Thoracic aorta (tissue), 2 donors: ENCODE measurements around the gene PTPRG. TPM values are rescaled to one million over a fixed set of nuclear protein-coding genes. Genes with fewer than 3 reads are reported as not detected.
"Not testable (repeated sequence)": the region's sequence is repeated elsewhere in the genome, so short reads cannot be mapped to it uniquely, and the experiment has no call there.

ENCODE experiments used
- ATAC-seq: fragments of 150-250 bp; one replicate; pipeline ENCODE4 v1.8.0; 2017; ENCODE audit warnings: low read depth; ENCODE audit not compliant: insufficient number of reproducible peaks, low FRiP score
- DNase-seq: peaks from one replicate; pipeline ENCODE4 v3.0.0-alpha.2; 2020; ENCODE audit warnings: low spot score
- H3K27ac ChIP-seq, 2 donors: fragments of 200-600 bp; sonication (generic); 1 replicate in 1 of 2; 2 replicates in 1 of 2; pipeline ENCODE4 v1.5.1; 2016; ENCODE audit warnings: mild to moderate bottlenecking in 2 of 2, moderate library complexity in 2 of 2
- H3K27me3 ChIP-seq: fragments of 200-600 bp; sonication (generic); replicated peaks from 2 replicates; pipeline ENCODE4 v1.6.0; 2016; ENCODE audit warnings: mild to moderate bottlenecking; ENCODE audit not compliant: insufficient read depth
- H3K36me3 ChIP-seq: fragments of 200-600 bp; sonication (generic); one replicate; pipeline ENCODE4 v1.5.1; 2016
- H3K4me1 ChIP-seq, 2 donors: fragments of 200-600 bp; sonication (generic); 1 replicate in 1 of 2; 2 replicates in 1 of 2; pipeline versions ENCODE4 v1.5.1 to v1.6.0; 2016; ENCODE audit warnings: low read depth in 2 of 2, mild to moderate bottlenecking in 1 of 2; ENCODE audit not compliant: control insufficient read depth in 1 of 2
- H3K4me3 ChIP-seq: fragments of 200-600 bp; sonication (generic); 2 replicates; pipeline ENCODE4 v1.5.1; 2016; ENCODE audit warnings: mild to moderate bottlenecking
- H3K9me3 ChIP-seq: fragments of 200-600 bp; sonication (generic); 2 replicates; pipeline ENCODE4 v1.5.1; 2016
- CTCF ChIP-seq: fragments of 200-600 bp; sonication (generic); IDR thresholded peaks from one replicate; pipeline ENCODE4 v1.5.1; 2019; ENCODE audit warnings: antibody characterized with exemption
- total RNA-seq, 2 donors: library from RNA; depleted of rRNA; stranded (reverse); fragments of >200 nt; gene quantifications; one replicate each; pipeline versions ENCODE4 v1.1.0 to v1.2.3, GENCODE V29; 2016

PTPRG gene
- total RNA-seq, 2 donors from 2014 or later, result 154 to 208 TPM

DNA sequence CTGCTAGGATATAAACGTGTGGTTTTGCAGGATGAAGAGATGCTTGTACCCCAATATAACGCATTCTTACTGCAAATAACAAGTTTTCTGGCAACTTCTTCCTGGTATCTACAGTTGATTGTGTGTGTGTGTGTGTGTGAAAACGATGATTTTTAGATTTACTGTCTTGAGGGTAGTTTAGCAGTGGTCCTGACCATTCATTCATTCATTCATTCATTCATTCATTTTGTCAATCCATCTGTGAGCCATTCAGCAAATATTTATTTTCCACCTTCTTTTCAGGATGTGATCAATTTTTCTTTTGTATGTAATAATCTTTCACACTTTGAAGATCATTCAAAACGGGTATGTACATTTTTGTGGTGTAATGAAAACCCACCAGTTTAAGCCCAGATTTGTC lies 250.7 kb downstream of the PTPRG start:
- Histone ChIP-seq H3K4me1 (peaks cover 39 to 68% of the 10 kb centered on the region in 2 donors), H3K4me3 (no peak overlapping the region), H3K36me3 (no peaks in the 10 kb centered on the region), H3K27ac (peak overlapping the region in 1 of 2 donors; percentile 1), H3K27me3 (no peaks in the 10 kb centered on the region), H3K9me3 (no peaks in the 10 kb centered on the region)
- DNase-seq, result no peak
- no peak for TF ChIP-seq CTCF
- no peak for ATAC-seq

- no peak for TF ChIP-seq CTCF
- Histone ChIP-seq H3K9me3 (no peaks in the 10 kb centered on the region), H3K4me3 (no peak overlapping the region), H3K27me3 (no peaks in the 10 kb centered on the region), H3K36me3 (no peaks in the 10 kb centered on the region), H3K27ac (no peak overlapping the region), H3K4me1 (peaks cover 37 to 64% of the 10 kb centered on the region in 2 donors)
- DNase-seq (no peak), ATAC-seq (no peak)
These were observed 251.1 kb downstream of the PTPRG start for GRCh38 chr3:61812517-61812916.

DNA sequence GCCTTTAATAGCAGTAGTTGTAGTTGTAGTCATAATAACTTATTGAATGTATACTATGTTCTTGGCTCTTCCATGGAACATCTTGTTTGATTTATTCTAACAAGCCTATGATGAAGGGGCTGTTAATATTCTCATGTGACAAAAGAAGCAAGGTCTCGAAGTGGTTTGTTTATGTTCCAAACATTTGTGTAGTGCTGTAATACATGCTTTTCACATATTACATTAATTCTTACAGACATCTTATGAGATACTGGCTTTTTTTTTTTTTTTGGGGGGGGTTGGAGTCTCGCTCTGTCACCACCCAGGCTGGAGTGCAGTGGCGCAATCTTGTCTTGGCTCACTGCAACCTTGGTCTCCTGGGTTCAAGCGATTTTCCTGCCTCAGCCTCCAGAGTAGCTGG lies 252.3 kb downstream of the PTPRG start:
- Histone ChIP-seq H3K4me1 (peaks cover 32 to 53% of the 10 kb centered on the region in 2 donors), H3K27me3 (no peaks in the 10 kb centered on the region), H3K36me3 (no peaks in the 10 kb centered on the region), H3K4me3 (no peak overlapping the region), H3K27ac (no peak overlapping the region), H3K9me3 (no peaks in the 10 kb centered on the region)
- no peak for TF ChIP-seq CTCF
- ATAC-seq (no peak), DNase-seq (no peak)

DNA sequence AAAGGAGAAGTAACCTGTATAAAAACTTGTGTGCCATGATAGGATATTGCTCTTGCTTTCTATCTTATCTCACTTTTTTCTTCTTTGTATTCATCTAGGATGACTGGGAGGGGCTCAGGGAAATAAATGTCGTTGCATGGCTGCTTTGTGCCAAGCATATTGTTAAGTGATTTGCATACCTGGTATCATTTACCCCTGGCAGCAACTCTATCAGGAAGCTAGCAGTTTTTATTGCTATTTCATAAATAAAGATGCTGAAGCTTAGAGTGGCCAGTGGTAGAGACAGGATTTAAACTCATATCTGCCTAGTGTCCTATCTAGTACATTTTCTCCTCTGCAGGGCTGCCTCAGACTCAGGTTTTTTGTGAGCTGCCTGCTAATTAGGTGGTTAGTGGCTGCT lies 253.3 kb downstream of the PTPRG start:
- DNase-seq, result no peak
- Histone ChIP-seq H3K27me3 (no peaks in the 10 kb centered on the region), H3K36me3 (no peaks in the 10 kb centered on the region), H3K27ac (no peak overlapping the region), H3K4me1 (peaks cover 23 to 42% of the 10 kb centered on the region in 2 donors), H3K9me3 (no peaks in the 10 kb centered on the region), H3K4me3 (no peak overlapping the region)
- TF ChIP-seq CTCF, result no peak
- no peak for ATAC-seq

- not testable (repeated sequence) for H3K27ac ChIP-seq, H3K9me3 ChIP-seq, DNase-seq, ATAC-seq, H3K4me3 ChIP-seq, H3K36me3 ChIP-seq, H3K27me3 ChIP-seq
- H3K4me1 ChIP-seq, result peaks cover 13 to 39% of the 10 kb centered on the region in 2 donors
These were observed 254.9 kb downstream of the PTPRG start for GRCh38 chr3:61816304-61816703.

DNA sequence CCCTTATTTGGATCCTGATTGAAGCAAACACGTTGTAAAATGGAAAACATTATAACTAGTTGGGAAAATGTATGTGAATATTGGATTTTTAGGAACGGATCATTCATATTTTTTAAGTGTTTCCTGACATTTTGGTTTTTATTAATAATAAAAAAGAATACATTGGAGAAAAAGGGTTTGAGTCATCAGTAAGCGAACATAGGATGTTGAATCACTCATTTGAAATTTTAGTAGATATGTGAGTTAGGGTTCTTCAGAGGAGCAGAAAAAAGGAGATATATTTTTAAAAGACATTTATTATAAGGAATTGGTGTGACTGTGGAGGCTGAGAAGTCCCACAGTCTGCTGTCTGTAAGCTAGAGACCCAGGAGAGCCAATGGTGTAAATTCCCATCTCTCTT lies 258.5 kb downstream of the PTPRG start:
- no peak for TF ChIP-seq CTCF
- no peak for DNase-seq
- ATAC-seq, result no peak
- peaks cover 12 to 41% of the 10 kb centered on the region in 2 donors for H3K4me1 ChIP-seq
- H3K27ac ChIP-seq, result no peak overlapping the region
- no peaks in the 10 kb centered on the region for H3K9me3 ChIP-seq
- H3K36me3 ChIP-seq, result no peaks in the 10 kb centered on the region
- H3K4me3 ChIP-seq, result no peak overlapping the region
- no peaks in the 10 kb centered on the region for H3K27me3 ChIP-seq
